Measurements from ENCODE around the gene KCNMB4. TPM values are rescaled to one million over a fixed set of nuclear protein-coding genes. Genes with fewer than 3 reads are reported as not detected.

Gene KCNMB4
- total RNA-seq, 1 donor from 2014 or later, result 8.4 TPM

GRCh38 chr12:70467918-70468733 is 102.0 kb downstream of the KCNMB4 start:
- peaks cover 5% of the 10 kb centered on the region for H3K27me3 Mint-ChIP-seq
- TF ChIP-seq CTCF (conservative IDR thresholded peaks at IDR 0.05), result no peak
- H3K4me3 Mint-ChIP-seq, result no peak overlapping the region
- H3K9me3 Mint-ChIP-seq, result peaks cover 8% of the 10 kb centered on the region
- no peak overlapping the region for H3K27ac Mint-ChIP-seq
- no peaks in the 10 kb centered on the region for H3K36me3 Mint-ChIP-seq
- H3K4me1 Mint-ChIP-seq (ENCODE audit: unreplicated experiment), result no peaks in the 10 kb centered on the region
- no peak for DNase-seq (ENCODE audit: extremely low spot score, unreplicated experiment)

GRCh38 chr12:70468741-70469140 is 102.7 kb downstream of the KCNMB4 start:
- no peaks in the 10 kb centered on the region for H3K36me3 Mint-ChIP-seq
- no peaks in the 10 kb centered on the region for H3K4me1 Mint-ChIP-seq (ENCODE audit: unreplicated experiment)
- peaks cover 5% of the 10 kb centered on the region for H3K27me3 Mint-ChIP-seq
- no peak overlapping the region for H3K4me3 Mint-ChIP-seq
- H3K27ac Mint-ChIP-seq, result no peak overlapping the region
- peaks cover 8% of the 10 kb centered on the region for H3K9me3 Mint-ChIP-seq
- TF ChIP-seq CTCF (conservative IDR thresholded peaks at IDR 0.05), result no peak
- no peak for DNase-seq (ENCODE audit: extremely low spot score, unreplicated experiment)

GRCh38 chr12:70469221-70469820 is 103.2 kb downstream of the KCNMB4 start:
- peaks cover 2% of the 10 kb centered on the region for H3K9me3 Mint-ChIP-seq
- TF ChIP-seq CTCF (conservative IDR thresholded peaks at IDR 0.05), result no peak
- no peaks in the 10 kb centered on the region for H3K36me3 Mint-ChIP-seq
- no peak overlapping the region for H3K27ac Mint-ChIP-seq
- peaks cover 3% of the 10 kb centered on the region for H3K27me3 Mint-ChIP-seq
- H3K4me3 Mint-ChIP-seq, result no peak overlapping the region
- DNase-seq (ENCODE audit: extremely low spot score, unreplicated experiment), result no peak
- H3K4me1 Mint-ChIP-seq (ENCODE audit: unreplicated experiment), result no peaks in the 10 kb centered on the region

GRCh38 chr12:70482764-70483163 is 116.7 kb downstream of the KCNMB4 start:
- H3K36me3 Mint-ChIP-seq, result no peaks in the 10 kb centered on the region
- peak overlapping the region; percentile 54 for H3K27ac Mint-ChIP-seq
- H3K4me1 Mint-ChIP-seq (ENCODE audit: unreplicated experiment), result peaks cover 6% of the 10 kb centered on the region
- DNase-seq (ENCODE audit: extremely low spot score, unreplicated experiment), result no peak
- peaks cover 8% of the 10 kb centered on the region for H3K9me3 Mint-ChIP-seq
- no peak for TF ChIP-seq CTCF (conservative IDR thresholded peaks at IDR 0.05)
- H3K4me3 Mint-ChIP-seq, result peak overlapping the region; percentile 9
- no peaks in the 10 kb centered on the region for H3K27me3 Mint-ChIP-seq

Other genes starting within 250 kb of the KCNMB4 start
- gene CNOT2, start 122.9 kb upstream of the KCNMB4 start, total RNA-seq (ENCODE audit: low replicate concordance), result 80.2 and 83.9 TPM in 2 replicates